Mesendoderm (in vitro differentiated cells): ENCODE measurements around the gene TAX1BP3.

ENCODE experiments used
- DNase-seq: peaks from one replicate; pipeline ENCODE4 v3.0.0; 2013
- H2AK5ac ChIP-seq: 2 replicates; pipeline ENCODE4 v1.6.1; 2013; ENCODE audit warnings: low read length, inconsistent platforms
- H2BK120ac ChIP-seq: 2 replicates; pipeline ENCODE4 v1.6.1; 2013; ENCODE audit warnings: low read depth, mild to moderate bottlenecking, low read length, moderate library complexity, mixed read lengths
- H2BK15ac ChIP-seq: replicated peaks from 2 replicates; pipeline ENCODE4 v1.6.1; 2013; ENCODE audit warnings: low read depth, mild to moderate bottlenecking, moderate library complexity
- H2BK5ac ChIP-seq: 2 replicates; pipeline ENCODE4 v1.6.1; 2013; ENCODE audit warnings: low read length, inconsistent platforms
- H3K18ac ChIP-seq: 2 replicates; pipeline ENCODE4 v1.6.1; 2013; ENCODE audit warnings: mild to moderate bottlenecking, low read length, mixed read lengths
- H3K23ac ChIP-seq: one replicate; pipeline ENCODE4 v1.6.1; 2013; ENCODE audit warnings: low read length
- H3K27ac ChIP-seq: 2 replicates; pipeline ENCODE4 v1.5.1; 2013; ENCODE audit warnings: low read depth, mild to moderate bottlenecking, inconsistent platforms, low read length, moderate library complexity
- H3K27me3 ChIP-seq: 2 replicates; pipeline ENCODE4 v1.6.1; 2013; ENCODE audit warnings: low read length, control low read depth, mild to moderate bottlenecking, inconsistent platforms; ENCODE audit not compliant: insufficient read depth, poor library complexity
- H3K36me3 ChIP-seq: 2 replicates; pipeline ENCODE4 v1.6.1; 2013; ENCODE audit warnings: low read length, inconsistent platforms; ENCODE audit not compliant: control insufficient read depth, insufficient read depth
- H3K4ac ChIP-seq: one replicate; pipeline ENCODE4 v1.6.1; 2013; ENCODE audit warnings: low read depth, mild to moderate bottlenecking, low read length, moderate library complexity
- H3K4me1 ChIP-seq: 2 replicates; pipeline ENCODE4 v1.6.1; 2013; ENCODE audit warnings: low read depth, low read length, inconsistent platforms; ENCODE audit not compliant: control insufficient read depth
- H3K4me2 ChIP-seq: 2 replicates; pipeline ENCODE4 v1.6.1; 2013; ENCODE audit warnings: low read length
- H3K4me3 ChIP-seq: 2 replicates; pipeline ENCODE4 v1.5.1; 2013; ENCODE audit warnings: mild to moderate bottlenecking, low read length
- H3K56ac ChIP-seq: one replicate; pipeline ENCODE4 v1.6.1; 2013; ENCODE audit warnings: low read length
- H3K79me1 ChIP-seq: 2 replicates; pipeline ENCODE4 v1.6.1; 2013; ENCODE audit warnings: low read length, inconsistent platforms
- H3K79me2 ChIP-seq: 2 replicates; pipeline ENCODE4 v1.6.1; 2013; ENCODE audit warnings: mild to moderate bottlenecking, low read length; ENCODE audit not compliant: control insufficient read depth, insufficient read depth
- H3K9ac ChIP-seq: 2 replicates; pipeline ENCODE4 v1.6.1; 2013; ENCODE audit warnings: low read length, inconsistent platforms
- H4K5ac ChIP-seq: one replicate; pipeline ENCODE4 v1.6.1; 2013; ENCODE audit warnings: low read length
- H4K8ac ChIP-seq: one replicate; pipeline ENCODE4 v1.6.1; 2013; ENCODE audit warnings: low read depth, mild to moderate bottlenecking, control low read depth, low read length, moderate library complexity
- WGBS: extraction: QIAGEN DNeasy Blood & Tissue Kit; methylation state at CpG from one replicate; pipeline ENCODE4 v1.1.7; 2013; ENCODE audit warnings: low lambda C conversion rate, missing lambda C conversion rate; ENCODE audit not compliant: insufficient coverage; ENCODE audit errors: extremely low coverage; 5-methylcytosine and 5-hydroxymethylcytosine counted together

Gene TAX1BP3

GRCh38 chr17:3636908-3637373 is 31.4 kb downstream of the TAX1BP3 start:
- H3K9ac ChIP-seq, result peak overlapping the region; percentile 54
- H2AK5ac ChIP-seq, result no peak overlapping the region
- H3K56ac ChIP-seq, result peak overlapping the region; percentile 80
- H2BK120ac ChIP-seq, result no peak overlapping the region
- H3K27me3 ChIP-seq, result no peaks in the 10 kb centered on the region
- H3K4me1 ChIP-seq, result no peaks in the 10 kb centered on the region
- WGBS, result no CpG with 5 or more reads among the region's 31 CpGs
- H3K36me3 ChIP-seq, result peaks cover 2% of the 10 kb centered on the region
- no peak overlapping the region for H4K5ac ChIP-seq
- H3K79me1 ChIP-seq, result peaks cover 4% of the 10 kb centered on the region
- H3K4me2 ChIP-seq, result peak overlapping the region; percentile 80
- peak overlapping the region; percentile 35 for H3K23ac ChIP-seq
- H3K4me3 ChIP-seq, result peak overlapping the region; percentile 31
- no peak overlapping the region for H3K18ac ChIP-seq
- H2BK5ac ChIP-seq, result no peak overlapping the region
- H3K4ac ChIP-seq, result no peak overlapping the region
- H2BK15ac ChIP-seq, result no peak overlapping the region
- peak overlapping the region; percentile 96 for H3K27ac ChIP-seq
- H3K79me2 ChIP-seq, result peaks cover 2% of the 10 kb centered on the region
- H4K8ac ChIP-seq, result no peak overlapping the region
- DNase-seq, result peak; percentile 29

- peaks cover 2% of the 10 kb centered on the region for H3K79me2 ChIP-seq
These were observed 32.0 kb downstream of the TAX1BP3 start, which contains the start of the genes CTNS and SHPK for GRCh38 chr17:3636154-3636907. TSS of gene CTNS (plus strand) at chr17:3636760. CDS start at chr17:3640207, 3,447 bp downstream. TSS of gene SHPK (minus strand) at chr17:3636250. CDS start at chr17:3636219, 31 bp downstream.

GRCh38 chr17:3635474-3636153 is 32.8 kb downstream of the TAX1BP3 start:
- Histone ChIP-seq H3K56ac (peak overlapping the region; percentile 97), H3K4me3 (peak overlapping the region; percentile 93), H3K27me3 (no peaks in the 10 kb centered on the region), H2BK15ac (no peak overlapping the region), H4K8ac (no peak overlapping the region), H2BK5ac (no peak overlapping the region), H3K4me2 (peak overlapping the region; percentile 43), H3K36me3 (peaks cover 2% of the 10 kb centered on the region), H3K9ac (peak overlapping the region; percentile 95), H3K79me2 (peaks cover 2% of the 10 kb centered on the region), H3K27ac (peak overlapping the region; percentile 36), H4K5ac (no peak overlapping the region), H3K4me1 (no peaks in the 10 kb centered on the region), H2BK120ac (no peak overlapping the region), H3K18ac (peak overlapping the region; percentile 44), H3K4ac (peak overlapping the region; percentile 0), H2AK5ac (no peak overlapping the region), H3K23ac (no peak overlapping the region), H3K79me1 (peaks cover 4% of the 10 kb centered on the region)
- WGBS, result no CpG with 5 or more reads among the region's 38 CpGs
- DNase-seq, result peak; percentile 53

More at GRCh38 chr17:3636154-3636907, 32.0 kb downstream of the TAX1BP3 start, which contains the start of the genes CTNS and SHPK:
- no peak within 1 kb of the TSS for H4K8ac ChIP-seq
- peak within 1 kb of the TSS; percentile 0 for H3K4ac ChIP-seq
- no peak within 1 kb of the TSS for H2BK5ac ChIP-seq
- H3K9ac ChIP-seq, result peak within 1 kb of the TSS; percentile 95
- no peaks in the 10 kb centered on the region for H3K4me1 ChIP-seq
- peak within 1 kb of the TSS; percentile 93 for H3K4me3 ChIP-seq
- no peaks in the 10 kb centered on the region for H3K27me3 ChIP-seq
- H3K56ac ChIP-seq, result peak within 1 kb of the TSS; percentile 97
- H4K5ac ChIP-seq, result no peak within 1 kb of the TSS
- H3K36me3 ChIP-seq, result peaks cover 2% of the 10 kb centered on the region
- peak within 1 kb of the TSS; percentile 96 for H3K27ac ChIP-seq
- H2AK5ac ChIP-seq, result no peak within 1 kb of the TSS
- H3K4me2 ChIP-seq, result peak within 1 kb of the TSS; percentile 80
- WGBS, result no CpG with 5 or more reads among the region's 68 CpGs
- DNase-seq, result peak; percentile 99
- H3K23ac ChIP-seq, result peak within 1 kb of the TSS; percentile 35
- H2BK120ac ChIP-seq, result peak within 1 kb of the TSS; percentile 88
- H3K79me1 ChIP-seq, result peaks cover 4% of the 10 kb centered on the region
- H3K18ac ChIP-seq, result peak within 1 kb of the TSS; percentile 86
- no peak within 1 kb of the TSS for H2BK15ac ChIP-seq

GRCh38 chr17:3632287-3632686 is 36.1 kb downstream of the TAX1BP3 start:
- Histone ChIP-seq H3K56ac (no peak overlapping the region), H2BK5ac (no peak overlapping the region), H2BK15ac (no peak overlapping the region), H3K4me2 (no peak overlapping the region), H3K4me3 (no peak overlapping the region), H3K4me1 (no peaks in the 10 kb centered on the region), H3K9ac (no peak overlapping the region), H2AK5ac (no peak overlapping the region), H3K27ac (no peak overlapping the region), H3K27me3 (no peaks in the 10 kb centered on the region), H3K79me2 (peaks cover 2% of the 10 kb centered on the region), H3K23ac (no peak overlapping the region), H3K18ac (no peak overlapping the region), H3K36me3 (no peaks in the 10 kb centered on the region), H3K4ac (no peak overlapping the region), H4K5ac (no peak overlapping the region), H4K8ac (no peak overlapping the region), H3K79me1 (peaks cover 4% of the 10 kb centered on the region), H2BK120ac (no peak overlapping the region)
- WGBS, result no CpG with 5 or more reads among the region's 7 CpGs
- DNase-seq, result no peak

GRCh38 chr17:3630781-3631180 is 37.6 kb downstream of the TAX1BP3 start:
- H3K79me2 ChIP-seq, result peaks cover 2% of the 10 kb centered on the region
- H3K79me1 ChIP-seq, result peaks cover 4% of the 10 kb centered on the region
- whole genome bisulfite sequencing, result no CpG with 5 or more reads among the region's 10 CpGs
- H2BK5ac ChIP-seq, result no peak overlapping the region
- no peak overlapping the region for H3K4ac ChIP-seq
- no peak overlapping the region for H3K18ac ChIP-seq
- no peak overlapping the region for H2BK120ac ChIP-seq
- H3K27me3 ChIP-seq, result no peaks in the 10 kb centered on the region
- no peak overlapping the region for H4K8ac ChIP-seq
- no peak overlapping the region for H3K27ac ChIP-seq
- no peak overlapping the region for H3K4me3 ChIP-seq
- H3K23ac ChIP-seq, result no peak overlapping the region
- H2BK15ac ChIP-seq, result no peak overlapping the region
- no peaks in the 10 kb centered on the region for H3K4me1 ChIP-seq
- no peak overlapping the region for H2AK5ac ChIP-seq
- DNase-seq, result no peak
- H3K56ac ChIP-seq, result no peak overlapping the region
- no peak overlapping the region for H4K5ac ChIP-seq
- no peak overlapping the region for H3K4me2 ChIP-seq
- no peaks in the 10 kb centered on the region for H3K36me3 ChIP-seq
- no peak overlapping the region for H3K9ac ChIP-seq
